ENCODE measurements around the gene MLYCD. TPM values are rescaled to one million over a fixed set of nuclear protein-coding genes. Genes with fewer than 3 reads are reported as not detected.

The MLYCD gene
- total RNA-seq, 5 donors from 2014 or later (not counting 1 experiment from before 2014, with no cell fraction given): 7.2 to 10.3 (median 9.1) TPM

DNA sequence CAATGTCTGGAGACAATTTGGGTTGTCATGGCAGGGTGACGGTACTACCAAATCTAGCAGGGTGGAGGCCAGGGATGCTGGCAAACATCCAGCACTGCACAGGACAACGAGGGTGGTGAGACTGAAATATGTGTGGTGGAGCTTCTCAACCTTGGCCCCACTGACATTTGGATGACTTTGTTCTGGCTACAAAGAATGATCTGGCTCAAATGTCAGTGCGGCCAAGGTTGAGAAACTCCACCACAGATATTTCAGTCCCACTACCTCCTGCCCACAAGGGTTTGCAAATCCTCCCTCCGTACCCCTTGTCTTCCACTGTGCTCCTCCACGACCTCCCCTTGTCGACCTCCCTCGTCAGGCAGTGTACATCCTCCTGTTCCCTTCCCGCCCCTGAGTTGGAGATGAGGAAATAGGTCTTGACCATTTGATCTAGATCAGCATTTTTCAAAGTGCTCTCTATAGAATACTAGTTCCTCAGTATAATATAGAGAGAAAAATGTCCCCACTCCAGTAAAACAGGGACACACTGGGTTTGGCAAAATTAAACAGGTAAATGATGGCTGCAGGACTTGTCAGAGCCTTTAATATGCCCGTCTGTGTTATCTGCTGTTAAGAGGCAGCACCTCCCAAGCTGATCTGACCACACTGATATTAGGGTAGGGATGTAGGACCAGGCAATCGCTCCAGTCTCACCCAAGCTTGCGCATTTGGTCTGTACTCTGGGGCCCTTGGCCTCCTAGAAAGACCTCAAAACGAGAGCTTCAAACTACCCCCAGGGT is 60.9 kb downstream of the MLYCD start:
- ATAC-seq (replicated peaks in 1 of 4) (no peak), DNase-seq (no peak)
- Mint-ChIP-seq H3K36me3 (no peaks in the 10 kb centered on the region), H3K4me1 (no peaks in the 10 kb centered on the region), H3K4me3 (no peak overlapping the region), H3K27me3 (peaks cover 2 to 8% of the 10 kb centered on the region in 2 donors), H3K9me3 (no peaks in the 10 kb centered on the region), H3K27ac (no peak overlapping the region)
- Histone ChIP-seq H3K27me3 (replicated peaks in 1 of 2; ENCODE audit: control insufficient read depth in 2 of 2, extremely low read depth in 1 of 2, insufficient read depth in 2 of 2, low read length in 1 of 2) (peaks cover 0 to 24% of the 10 kb centered on the region in 2 experiments), H3K27ac (ENCODE audit: low read length) (no peak overlapping the region), H3K9me3 (no peaks in the 10 kb centered on the region), H3K4me3 (ENCODE audit: control insufficient read depth in 1 of 2, extremely low read depth in 1 of 2, low read length in 1 of 2) (no peak overlapping the region), H3K4me1 (ENCODE audit: control insufficient read depth in 1 of 2, extremely low read depth in 1 of 2, insufficient read depth in 2 of 2, low read length in 2 of 2) (peaks cover 0 to 5% of the 10 kb centered on the region in 2 experiments), H3K36me3 (ENCODE audit: control insufficient read depth in 2 of 2, extremely low read depth in 1 of 2, insufficient read depth in 1 of 2, low read length in 1 of 2) (no peaks in the 10 kb centered on the region)
- 74% methylated on average over 5 of the region's 12 CpGs for WGBS (ENCODE audit: insufficient coverage)
- ChIA-PET POLR2A (no interaction called here), CTCF (interaction anchor here in 1 of 2 donors (1.1 kb wide), 1 partner anchor 227 kb away, joined by 3 read pairs; the partner anchor contains the start of gene TAF1C)

DNA sequence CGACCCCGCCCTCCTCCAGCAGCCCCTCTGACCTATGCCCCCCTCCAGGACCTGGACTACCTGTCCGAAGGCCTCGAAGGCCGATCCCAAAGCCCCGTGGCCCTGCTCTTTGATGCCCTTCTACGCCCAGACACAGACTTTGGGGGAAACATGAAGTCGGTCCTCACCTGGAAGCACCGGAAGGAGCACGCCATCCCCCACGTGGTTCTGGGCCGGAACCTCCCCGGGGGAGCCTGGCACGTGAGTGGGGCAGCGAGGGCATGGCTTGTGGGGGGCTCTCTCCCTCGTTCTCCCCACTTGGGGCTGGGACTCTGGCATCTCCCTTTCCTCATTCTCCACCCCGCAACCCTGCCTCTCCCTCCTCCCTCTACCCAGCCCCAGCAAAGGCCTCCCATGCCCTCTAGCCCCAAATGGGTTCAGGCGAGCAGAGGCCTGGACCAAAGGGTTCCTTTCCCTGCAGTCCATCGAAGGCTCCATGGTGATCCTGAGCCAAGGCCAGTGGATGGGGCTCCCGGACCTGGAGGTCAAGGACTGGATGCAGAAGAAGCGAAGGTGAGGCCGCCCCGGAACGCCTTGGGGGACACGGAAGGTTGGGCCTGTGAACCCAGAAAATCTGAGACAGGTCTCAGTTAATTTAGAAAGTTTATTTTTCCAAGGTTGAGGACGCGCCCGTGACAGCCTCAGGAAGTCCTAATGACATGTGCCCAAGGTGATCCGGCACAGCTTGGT is 61.8 kb downstream of the MLYCD start:
- Histone ChIP-seq H3K4me1 (ENCODE audit: control insufficient read depth in 1 of 2, extremely low read depth in 1 of 2, insufficient read depth in 2 of 2, low read length in 2 of 2) (peaks cover 0 to 5% of the 10 kb centered on the region in 2 experiments), H3K4me3 (ENCODE audit: control insufficient read depth in 1 of 2, extremely low read depth in 1 of 2, low read length in 1 of 2) (no peak overlapping the region), H3K27ac (ENCODE audit: low read length) (no peak overlapping the region), H3K9me3 (no peaks in the 10 kb centered on the region), H3K36me3 (ENCODE audit: control insufficient read depth in 2 of 2, extremely low read depth in 1 of 2, insufficient read depth in 1 of 2, low read length in 1 of 2) (no peaks in the 10 kb centered on the region), H3K27me3 (replicated peaks in 1 of 2; ENCODE audit: control insufficient read depth in 2 of 2, extremely low read depth in 1 of 2, insufficient read depth in 2 of 2, low read length in 1 of 2) (peaks cover 0 to 15% of the 10 kb centered on the region in 2 experiments)
- ATAC-seq (replicated peaks in 1 of 4) (no peak), DNase-seq (no peak)
- CTCF ChIA-PET: interaction anchor here in 1 of 2 donors (1.1 kb wide), 1 partner anchor 226 kb away, joined by 3 read pairs; the partner anchor contains the start of gene TAF1C
- Mint-ChIP-seq H3K27ac (no peak overlapping the region), H3K4me3 (no peak overlapping the region), H3K27me3 (peaks cover 0 to under 1% of the 10 kb centered on the region in 2 donors), H3K4me1 (no peaks in the 10 kb centered on the region), H3K9me3 (no peaks in the 10 kb centered on the region), H3K36me3 (no peaks in the 10 kb centered on the region)
- POLR2A ChIA-PET: no interaction called here
- WGBS (ENCODE audit: insufficient coverage): 90% methylated on average over 26 of the region's 29 CpGs

DNA sequence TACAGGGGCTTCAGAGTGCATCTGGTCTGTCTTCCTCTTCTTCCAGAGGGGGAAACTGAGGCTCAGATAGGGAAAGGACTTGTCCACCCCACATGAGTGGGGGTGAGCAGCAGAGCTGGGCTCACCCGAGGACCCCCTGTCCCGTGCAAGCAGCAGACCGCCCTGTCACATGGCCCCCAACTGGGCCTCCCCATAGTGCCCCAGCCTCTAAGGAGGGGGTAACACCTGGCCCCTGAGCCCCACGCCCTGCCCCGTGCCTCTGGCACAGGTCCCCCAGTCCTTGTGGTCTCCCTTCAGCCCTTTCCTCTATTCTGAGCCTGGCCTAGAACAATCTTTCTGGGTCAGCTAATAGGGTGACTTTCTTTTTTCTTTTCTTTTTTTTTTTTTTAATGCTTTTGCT is 62.7 kb downstream of the MLYCD start:
- WGBS (ENCODE audit: insufficient coverage): no CpG with 5 or more reads among the region's 5 CpGs
- H3K4me3 Mint-ChIP-seq: no peak overlapping the region
- H3K4me1 ChIP-seq (ENCODE audit: control insufficient read depth in 1 of 2, extremely low read depth in 1 of 2, insufficient read depth in 2 of 2, low read length in 2 of 2): peaks cover 0 to 4% of the 10 kb centered on the region in 2 experiments

DNA sequence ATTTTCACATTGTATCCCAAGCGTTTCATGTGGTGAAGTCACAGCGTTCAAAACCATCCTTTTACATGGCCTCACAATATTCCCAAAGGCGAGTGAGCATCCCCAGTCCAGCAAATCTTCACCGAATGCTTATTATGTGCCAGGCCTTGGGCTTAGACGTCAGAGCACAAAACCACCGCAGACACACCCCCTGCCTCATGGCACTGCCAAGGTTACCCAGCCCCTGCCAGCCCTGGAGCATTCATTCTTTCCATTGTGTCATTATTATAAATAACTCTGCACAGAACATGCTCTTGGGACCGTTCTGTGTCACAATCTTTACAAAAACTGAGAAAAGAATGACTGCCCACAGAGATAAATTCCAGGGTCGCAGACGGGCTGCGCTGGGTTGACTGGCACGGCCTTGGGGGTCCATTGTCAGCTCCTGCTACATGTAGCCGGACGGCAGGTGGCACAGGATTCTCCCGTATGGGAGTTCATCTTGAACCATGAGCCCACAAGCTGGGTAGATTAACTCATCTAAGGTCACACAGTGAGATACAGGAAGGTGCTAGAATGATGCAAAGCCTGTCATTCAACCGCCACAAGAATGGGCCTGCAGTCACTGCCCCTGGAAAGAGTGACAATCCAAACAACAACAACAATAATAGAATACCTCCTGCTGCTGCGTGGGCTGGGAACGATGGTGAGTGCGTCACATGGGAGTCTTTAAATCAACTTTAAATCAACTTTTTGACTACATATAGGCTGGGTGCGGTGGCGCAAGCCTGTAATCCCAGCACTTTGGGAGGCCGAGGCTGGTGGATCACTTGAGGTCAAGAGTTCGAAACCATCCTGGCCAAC is 64.6 kb downstream of the MLYCD start:
- no peaks in the 10 kb centered on the region for H3K9me3 ChIP-seq
- H3K4me3 ChIP-seq (ENCODE audit: control insufficient read depth in 1 of 2, extremely low read depth in 1 of 2, low read length in 1 of 2): no peak overlapping the region
- H3K27ac Mint-ChIP-seq: no peak overlapping the region
- no peaks in the 10 kb centered on the region for H3K9me3 Mint-ChIP-seq
- ATAC-seq (replicated peaks in 1 of 4) (no peak), DNase-seq (no peak)
- H3K36me3 ChIP-seq (ENCODE audit: control insufficient read depth in 2 of 2, extremely low read depth in 1 of 2, insufficient read depth in 1 of 2, low read length in 1 of 2): no peaks in the 10 kb centered on the region
- no peaks in the 10 kb centered on the region for H3K36me3 Mint-ChIP-seq
- CTCF ChIA-PET: no interaction called here
- H3K4me1 ChIP-seq (ENCODE audit: control insufficient read depth in 1 of 2, extremely low read depth in 1 of 2, insufficient read depth in 2 of 2, low read length in 2 of 2): no peaks in the 10 kb centered on the region
- no peak overlapping the region for H3K27ac ChIP-seq (ENCODE audit: low read length)
- peaks cover 0 to 3% (median 2%) of the 10 kb centered on the region in 3 donors for H3K4me1 Mint-ChIP-seq
- no peak overlapping the region for H3K4me3 Mint-ChIP-seq
- peaks cover 0 to 12% of the 10 kb centered on the region in 2 experiments for H3K27me3 ChIP-seq (replicated peaks in 1 of 2; ENCODE audit: control insufficient read depth in 2 of 2, extremely low read depth in 1 of 2, insufficient read depth in 2 of 2, low read length in 1 of 2)
- 87% methylated on average over 20 of the region's 22 CpGs for WGBS (ENCODE audit: insufficient coverage)
- peaks cover 3 to 4% of the 10 kb centered on the region in 2 donors for H3K27me3 Mint-ChIP-seq
- POLR2A ChIA-PET: no interaction called here

More for the DNA sequence above, 62.7 kb downstream of the MLYCD start:
- Histone ChIP-seq H3K9me3 (no peaks in the 10 kb centered on the region), H3K27ac (ENCODE audit: low read length) (no peak overlapping the region), H3K36me3 (ENCODE audit: control insufficient read depth in 2 of 2, extremely low read depth in 1 of 2, insufficient read depth in 1 of 2, low read length in 1 of 2) (no peaks in the 10 kb centered on the region), H3K4me3 (ENCODE audit: control insufficient read depth in 1 of 2, extremely low read depth in 1 of 2, low read length in 1 of 2) (no peak overlapping the region), H3K27me3 (replicated peaks in 1 of 2; ENCODE audit: control insufficient read depth in 2 of 2, extremely low read depth in 1 of 2, insufficient read depth in 2 of 2, low read length in 1 of 2) (peaks cover 0 to 10% of the 10 kb centered on the region in 2 experiments)
- ATAC-seq (replicated peaks in 1 of 4): no peak
- DNase-seq: no peak
- ChIA-PET POLR2A (interaction anchor here in 1 of 2 donors (0.7 kb wide), 1 partner anchor 15 kb away, joined by 3 read pairs; no protein-coding TSS in a partner anchor), CTCF (no interaction called here)
- Mint-ChIP-seq H3K27ac (no peak overlapping the region), H3K27me3 (no peaks in the 10 kb centered on the region), H3K9me3 (no peaks in the 10 kb centered on the region), H3K36me3 (no peaks in the 10 kb centered on the region), H3K4me1 (no peaks in the 10 kb centered on the region)

DNA sequence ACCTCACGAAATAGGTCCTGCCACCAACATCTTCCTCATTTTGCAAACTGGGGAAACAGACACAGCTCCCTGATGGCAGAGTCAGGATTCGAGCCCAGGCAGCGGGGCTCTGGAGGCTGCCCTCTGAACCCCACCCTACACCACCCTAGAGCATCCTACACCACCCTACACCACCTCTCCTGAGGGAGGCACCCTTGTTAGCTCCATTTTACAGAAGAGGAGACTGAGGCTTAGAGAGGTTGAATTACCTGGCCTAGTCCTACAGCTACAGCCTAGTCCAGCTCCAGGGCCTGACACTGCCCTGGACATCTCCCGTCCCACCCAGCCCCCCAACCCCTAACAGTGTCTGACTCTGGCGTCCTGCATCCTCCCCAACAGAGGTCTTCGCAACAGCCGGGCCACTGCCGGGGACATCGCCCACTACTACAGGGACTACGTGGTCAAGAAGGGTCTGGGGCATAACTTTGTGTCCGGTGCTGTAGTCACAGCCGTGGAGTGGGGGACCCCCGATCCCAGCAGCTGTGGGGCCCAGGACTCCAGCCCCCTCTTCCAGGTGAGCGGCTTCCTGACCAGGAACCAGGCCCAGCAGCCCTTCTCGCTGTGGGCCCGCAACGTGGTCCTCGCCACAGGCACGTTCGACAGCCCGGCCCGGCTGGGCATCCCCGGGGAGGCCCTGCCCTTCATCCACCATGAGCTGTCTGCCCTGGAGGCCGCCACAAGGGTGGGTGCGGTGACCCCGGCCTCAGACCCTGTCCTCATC is 65.9 kb downstream of the MLYCD start:
- no peak overlapping the region for H3K4me3 Mint-ChIP-seq
- H3K36me3 Mint-ChIP-seq: no peaks in the 10 kb centered on the region
- Histone ChIP-seq H3K27ac (ENCODE audit: low read length) (no peak overlapping the region), H3K4me3 (ENCODE audit: control insufficient read depth in 1 of 2, extremely low read depth in 1 of 2, low read length in 1 of 2) (no peak overlapping the region), H3K4me1 (ENCODE audit: control insufficient read depth in 1 of 2, extremely low read depth in 1 of 2, insufficient read depth in 2 of 2, low read length in 2 of 2) (peaks cover 0 to 3% of the 10 kb centered on the region in 2 experiments), H3K9me3 (no peaks in the 10 kb centered on the region), H3K27me3 (replicated peaks in 1 of 2; ENCODE audit: control insufficient read depth in 2 of 2, extremely low read depth in 1 of 2, insufficient read depth in 2 of 2, low read length in 1 of 2) (peaks cover 0 to 22% of the 10 kb centered on the region in 2 experiments), H3K36me3 (ENCODE audit: control insufficient read depth in 2 of 2, extremely low read depth in 1 of 2, insufficient read depth in 1 of 2, low read length in 1 of 2) (no peaks in the 10 kb centered on the region)
- ChIA-PET POLR2A (no interaction called here), CTCF (no interaction called here)
- 88% methylated on average over 25 of the region's 26 CpGs for WGBS (ENCODE audit: insufficient coverage)
- H3K27me3 Mint-ChIP-seq: peaks cover 4 to 9% of the 10 kb centered on the region in 2 donors
- H3K27ac Mint-ChIP-seq: no peak overlapping the region
- H3K4me1 Mint-ChIP-seq: peaks cover 0 to 7% (median 2%) of the 10 kb centered on the region in 3 donors
- DNase-seq (no peak), ATAC-seq (replicated peaks in 1 of 4) (no peak)
- no peaks in the 10 kb centered on the region for H3K9me3 Mint-ChIP-seq

Data from T-cell (primary cell).